ENCODE results near the gene MALRD1.

DNA sequence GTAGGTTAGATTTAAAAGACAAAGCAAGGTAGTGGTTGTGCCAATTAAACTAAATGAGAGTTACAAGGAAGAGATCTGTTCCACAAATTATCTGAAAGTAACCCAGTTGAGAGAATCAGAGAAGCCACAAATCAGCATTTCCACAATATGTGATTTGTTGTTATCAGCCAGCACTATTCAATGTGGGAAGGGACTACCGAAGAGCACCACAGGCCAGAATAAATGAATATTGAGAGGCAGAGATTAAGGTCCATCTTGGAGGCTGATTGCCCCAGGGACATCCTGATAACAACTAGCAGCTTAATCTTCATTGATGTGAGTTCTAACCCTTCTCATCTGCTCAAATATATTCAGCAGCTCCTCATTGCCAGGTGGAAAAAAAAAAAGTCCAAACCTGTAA lies 367.6 kb downstream of the MALRD1 start:
- TF ChIP-seq, protein P1, sequence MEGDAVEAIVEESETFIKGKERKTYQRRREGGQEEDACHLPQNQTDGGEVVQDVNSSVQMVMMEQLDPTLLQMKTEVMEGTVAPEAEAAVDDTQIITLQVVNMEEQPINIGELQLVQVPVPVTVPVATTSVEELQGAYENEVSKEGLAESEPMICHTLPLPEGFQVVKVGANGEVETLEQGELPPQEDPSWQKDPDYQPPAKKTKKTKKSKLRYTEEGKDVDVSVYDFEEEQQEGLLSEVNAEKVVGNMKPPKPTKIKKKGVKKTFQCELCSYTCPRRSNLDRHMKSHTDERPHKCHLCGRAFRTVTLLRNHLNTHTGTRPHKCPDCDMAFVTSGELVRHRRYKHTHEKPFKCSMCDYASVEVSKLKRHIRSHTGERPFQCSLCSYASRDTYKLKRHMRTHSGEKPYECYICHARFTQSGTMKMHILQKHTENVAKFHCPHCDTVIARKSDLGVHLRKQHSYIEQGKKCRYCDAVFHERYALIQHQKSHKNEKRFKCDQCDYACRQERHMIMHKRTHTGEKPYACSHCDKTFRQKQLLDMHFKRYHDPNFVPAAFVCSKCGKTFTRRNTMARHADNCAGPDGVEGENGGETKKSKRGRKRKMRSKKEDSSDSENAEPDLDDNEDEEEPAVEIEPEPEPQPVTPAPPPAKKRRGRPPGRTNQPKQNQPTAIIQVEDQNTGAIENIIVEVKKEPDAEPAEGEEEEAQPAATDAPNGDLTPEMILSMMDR (IDR thresholded peaks at IDR 0.05): no peak
- TF ChIP-seq POLR2A (IDR thresholded peaks at IDR 0.05): no peak
